Muscle of arm (tissue), 12 donors: ENCODE measurements around the gene NTRK3. TPM values are rescaled to one million over a fixed set of nuclear protein-coding genes. Genes with fewer than 3 reads are reported as not detected.
A peak's percentile ranks its signal among the peaks of the same experiment; 100 is the strongest.
"Not testable (repeated sequence)": the region's sequence is repeated elsewhere in the genome, so short reads cannot be mapped to it uniquely, and the experiment has no call there.

Experiments used
- DNase-seq: peaks from one replicate; pipeline ENCODE4 v3.0.0-alpha.2; 2013
- polyA plus RNA-seq, 12 donors: library from polyadenylated mRNA; unstranded; fragments of 120-200 nt; gene quantifications; one replicate each; pipeline ENCODE4 v1.2.1, GENCODE V29; 2013; ENCODE audit not compliant: insufficient read length in 12 of 12

Gene NTRK3
- polyA plus RNA-seq, 12 donors: 2.6 to 11.9 (median 4.2) TPM; not detected in 1

- DNase-seq: no peak
Observed at GRCh38 chr15:87881026-87881425, 375.5 kb downstream of the NTRK3 start.

DNA sequence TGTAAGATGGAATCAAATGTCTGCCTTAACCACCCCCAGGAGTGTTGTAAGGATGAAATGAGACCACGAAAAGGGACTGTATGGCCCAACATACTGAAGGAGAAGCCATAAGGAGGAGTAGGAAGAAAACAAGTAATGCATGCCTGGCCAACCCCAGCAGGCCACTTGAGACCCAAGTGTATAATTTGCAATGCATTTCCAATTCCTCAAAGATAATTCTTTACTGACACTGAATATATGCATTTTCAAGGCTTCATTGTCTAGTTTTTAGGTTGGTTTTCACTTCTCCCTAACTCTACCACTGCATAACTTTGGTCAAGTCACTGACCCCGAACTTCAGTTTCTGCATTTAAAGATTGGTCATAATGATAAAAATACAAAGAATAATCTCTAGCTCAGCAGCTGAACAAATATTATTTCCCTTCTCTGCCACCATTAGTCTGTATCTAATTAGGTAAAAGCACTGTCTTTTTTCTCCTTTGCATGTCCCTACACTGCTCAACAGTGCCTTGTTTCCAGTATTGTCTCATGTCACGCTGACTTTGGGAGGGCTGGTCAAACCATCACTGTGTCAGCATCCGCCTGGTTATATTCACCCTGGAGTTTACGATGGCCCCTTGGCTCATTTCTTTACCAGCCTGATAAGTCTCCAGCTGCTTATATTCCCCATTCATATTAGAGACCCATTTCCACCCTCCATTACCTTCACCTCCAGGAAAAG lies 378.6 kb downstream of the NTRK3 start:
- DNase-seq: no peak

DNA sequence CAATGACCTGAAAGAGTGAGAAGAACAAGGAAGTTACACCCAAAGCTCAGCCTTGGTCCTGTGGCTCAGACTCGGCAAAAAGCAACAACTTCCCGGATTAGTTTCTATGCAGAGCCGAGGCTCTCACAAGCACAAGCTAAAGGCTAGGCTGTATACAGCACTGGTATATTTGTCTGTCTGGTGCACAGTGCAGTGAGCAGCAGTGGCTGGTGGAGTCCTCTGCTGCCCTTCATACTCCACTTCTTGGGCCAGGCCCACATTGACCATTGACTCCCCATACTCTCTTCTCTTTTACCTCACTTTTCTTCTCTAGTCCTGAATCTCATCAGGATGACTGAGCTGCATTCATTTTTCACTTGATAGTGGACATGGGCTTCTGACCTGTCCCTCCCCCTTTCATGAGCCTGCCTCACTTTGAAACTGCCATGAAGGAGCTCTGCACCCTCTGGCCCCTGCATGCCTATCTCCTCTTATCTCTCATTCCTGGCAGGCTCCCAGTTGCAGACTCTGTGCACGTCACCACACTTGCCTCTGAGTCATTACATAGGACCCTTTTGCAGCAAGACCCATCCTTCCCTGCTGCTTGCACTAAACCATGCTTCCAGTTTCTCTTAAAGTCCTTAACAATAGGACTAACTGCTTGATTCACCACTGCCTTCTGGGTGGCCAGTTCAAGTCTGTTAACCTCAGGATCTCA lies 379.3 kb downstream of the NTRK3 start:
- no peak for DNase-seq

GRCh38 chr15:87874896-87875711 lies 381.4 kb downstream of the NTRK3 start:
- DNase-seq: peak; percentile 24

- DNase-seq: no peak
Observed at GRCh38 chr15:87873516-87873915, 383.0 kb downstream of the NTRK3 start.

DNA sequence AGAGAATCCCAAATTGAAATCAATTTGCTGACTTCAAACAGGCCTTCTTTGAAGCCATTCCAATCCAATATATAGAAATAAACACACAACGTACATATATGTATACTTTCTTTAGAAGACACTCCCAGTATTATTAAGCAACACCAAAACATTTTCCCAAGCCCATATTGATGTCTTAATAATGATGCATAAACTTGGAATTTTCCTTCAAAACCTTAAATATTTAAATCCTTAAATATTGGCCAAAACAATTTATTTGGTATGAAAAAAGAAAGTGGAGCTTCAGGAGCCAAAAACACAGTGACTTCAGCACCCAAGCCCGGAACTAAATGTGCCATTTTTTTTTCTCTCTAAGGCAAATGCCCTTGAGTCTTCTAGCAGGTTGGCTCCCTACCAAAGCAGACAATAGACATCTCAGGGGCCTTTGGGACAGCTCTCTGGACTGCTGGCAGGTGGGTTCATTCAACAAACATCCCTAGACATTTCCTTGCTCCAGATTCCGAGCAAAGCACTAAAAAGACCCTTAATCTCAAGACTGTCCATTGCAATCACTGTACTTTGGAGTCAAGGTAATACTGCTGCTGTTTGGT lies 384.7 kb downstream of the NTRK3 start:
- DNase-seq: no peak

DNA sequence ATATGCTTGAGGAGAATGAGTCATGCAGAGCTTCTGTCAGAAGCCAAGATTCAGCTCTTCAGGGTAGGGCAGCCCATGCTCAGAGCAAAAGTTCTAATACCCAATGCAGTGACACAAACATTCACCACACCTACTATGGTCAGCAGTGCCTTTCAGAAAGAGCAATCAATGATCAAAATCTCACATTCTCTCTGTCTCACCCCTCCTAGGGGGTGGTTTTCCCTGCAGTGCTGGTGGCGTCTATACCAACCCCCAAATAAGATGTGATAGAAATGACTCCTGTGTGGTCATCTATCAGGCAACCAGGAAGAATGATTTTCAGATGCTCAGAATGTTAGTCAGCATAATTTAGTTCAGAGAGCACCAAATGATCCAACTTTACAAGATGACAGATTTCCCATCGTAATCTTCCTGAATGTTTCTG lies 385.3 kb downstream of the NTRK3 start:
- DNase-seq: no peak

- no peak for DNase-seq
Observed at GRCh38 chr15:87866961-87867360, 389.6 kb downstream of the NTRK3 start.

- peak; percentile 17 for DNase-seq
Observed at GRCh38 chr15:87863152-87863551, 393.4 kb downstream of the NTRK3 start.

- DNase-seq: no peak
Observed at GRCh38 chr15:87860743-87861142, 395.8 kb downstream of the NTRK3 start.

- DNase-seq: no peak
Observed at GRCh38 chr15:87858651-87859050, 397.9 kb downstream of the NTRK3 start.

- DNase-seq: no peak
Observed at GRCh38 chr15:87851497-87851896, 405.0 kb downstream of the NTRK3 start.

- no peak for DNase-seq
Observed at GRCh38 chr15:87850916-87851315, 405.6 kb downstream of the NTRK3 start.

- DNase-seq: no peak
Observed at GRCh38 chr15:87849181-87849580, 407.4 kb downstream of the NTRK3 start.

DNA sequence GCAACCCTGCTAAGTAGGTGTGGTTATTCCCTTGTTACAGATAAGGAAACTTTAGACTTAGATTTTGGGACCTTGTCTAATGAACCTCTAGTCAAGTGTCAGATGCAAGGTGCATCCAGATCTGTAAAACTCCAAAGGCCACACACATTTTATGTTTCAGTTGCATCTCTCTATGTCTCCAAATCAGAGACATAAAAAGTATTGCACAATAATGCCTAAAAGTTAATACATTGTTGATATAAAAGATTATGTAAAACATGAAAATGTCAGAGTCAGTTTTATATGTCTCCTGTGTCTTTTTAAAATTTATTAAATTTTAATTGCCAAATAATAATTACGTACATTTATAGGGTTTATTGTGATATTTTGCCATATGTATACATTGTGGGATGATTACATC lies 408.5 kb downstream of the NTRK3 start:
- DNase-seq: no peak

- DNase-seq: no peak
Observed at GRCh38 chr15:87846746-87847145, 409.8 kb downstream of the NTRK3 start.

- no peak for DNase-seq
Observed at GRCh38 chr15:87843312-87843711, 413.2 kb downstream of the NTRK3 start.

DNA sequence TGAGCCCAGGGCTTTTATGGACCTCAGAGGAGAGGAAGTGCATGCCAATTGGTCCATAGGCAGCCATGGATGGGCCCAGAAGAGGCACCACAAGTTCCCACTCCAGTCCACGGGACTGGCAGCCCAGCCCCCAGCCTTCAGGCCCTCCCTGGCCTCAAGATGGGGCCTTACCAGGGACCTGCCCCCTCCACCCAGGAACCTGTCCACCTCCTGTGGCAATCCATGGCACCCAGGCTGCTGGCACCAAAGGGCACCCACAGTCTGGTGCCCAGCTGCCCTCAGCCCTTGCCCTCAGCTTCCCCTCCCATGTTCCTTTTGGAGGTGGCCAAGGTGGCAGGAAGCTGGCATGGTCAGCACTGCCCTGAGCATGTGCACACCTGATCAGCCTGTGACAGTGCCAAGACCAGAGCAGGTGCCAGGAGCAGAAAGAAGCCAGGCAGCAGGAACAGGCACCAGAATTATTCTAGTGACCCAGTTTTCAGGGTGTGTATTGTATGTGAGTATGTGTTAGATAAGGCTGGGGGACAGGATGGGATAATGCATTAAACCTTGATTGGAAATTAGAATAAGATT lies 415.0 kb downstream of the NTRK3 start:
- no peak for DNase-seq

DNA sequence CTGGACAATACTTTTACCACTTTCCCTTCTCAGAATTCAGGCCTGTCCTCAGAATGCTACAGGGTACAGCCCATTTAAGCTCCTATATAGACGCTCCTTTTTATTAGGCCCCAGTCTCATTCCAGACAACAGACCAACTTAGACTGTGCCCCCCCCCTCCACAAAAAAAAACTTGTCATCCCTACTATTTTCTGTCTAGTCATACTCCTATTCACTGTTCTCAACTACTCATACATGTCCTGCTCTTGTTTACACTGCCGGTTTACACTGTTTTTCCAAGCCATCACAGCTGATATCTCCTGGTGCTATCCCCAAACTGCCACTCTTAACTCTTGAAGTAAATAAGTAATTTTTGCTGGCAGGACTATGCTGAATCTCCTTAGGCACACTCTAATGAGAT lies 420.7 kb downstream of the NTRK3 start:
- DNase-seq: not testable (repeated sequence)

DNA sequence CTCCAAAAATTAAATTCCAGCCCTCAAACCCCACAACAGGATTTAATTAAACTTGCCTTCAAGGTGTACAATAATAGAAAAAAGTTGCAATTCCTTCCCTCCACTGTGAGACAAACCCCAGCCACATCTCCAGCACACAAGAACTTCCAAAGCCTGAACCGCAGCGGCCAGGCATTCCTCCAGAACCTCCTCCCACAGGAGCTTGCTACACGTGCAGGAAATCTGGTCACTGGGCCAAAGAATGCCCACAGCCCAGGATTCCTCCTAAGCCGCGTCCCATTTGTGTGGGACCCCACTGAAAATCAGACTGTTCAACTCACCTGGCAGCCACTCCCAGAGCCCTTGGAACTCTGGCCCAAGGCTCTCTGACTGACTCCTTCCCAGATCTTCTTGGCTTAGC lies 423.2 kb downstream of the NTRK3 start:
- not testable (repeated sequence) for DNase-seq

- no peak for DNase-seq
Observed at GRCh38 chr15:87829332-87830050, 427.0 kb downstream of the NTRK3 start.
